HCT116 (cell line): ENCODE results near the gene OR5K4. TPM values are rescaled to one million over a fixed set of nuclear protein-coding genes. Genes with fewer than 3 reads are reported as not detected.

Experiments
- ATAC-seq: fragments of 200-7000 bp; cut with Tn5 transposase; 2 replicates; pipeline ENCODE4 v1.9.1; 2020; ENCODE audit warnings: mild to moderate bottlenecking, moderate library complexity
- BruUV-seq: library from RNA; stranded (reverse); fragments of 400-500 nt; replicated peaks from 2 replicates; lab custom pipeline; 2021; lab: Mats Ljungman, UMichigan
- CTCF ChIA-PET: fragments of 300-600 bp; sonication (Branson Sonifier 250); formaldehyde crosslinking; loops from one replicate; lab custom pipeline; 2021; ENCODE audit warnings: antibody characterized with exemption; lab: Charles Lee
- POLR2A ChIA-PET: fragments of 300-600, 350-600 bp; sonication (Branson Sonifier 250); formaldehyde crosslinking; loops from one replicate; lab custom pipeline; 2021; ENCODE audit warnings: antibody characterized with exemption; lab: Charles Lee
- RAD21 ChIA-PET, 2 experiments: fragments of 300-600 bp; sonication (Branson Sonifier 250); formaldehyde crosslinking; loops; one replicate each; lab custom pipeline; 2023; ENCODE audit warnings: low total read pairs in 2 of 2; ENCODE audit not compliant: uncharacterized antibody in 2 of 2, unreplicated experiment in 2 of 2, low non-redundant PET in 1 of 2; lab: Charles Lee
- DNase-seq: peaks from one replicate; pipeline ENCODE4 v3.0.0-alpha.2; 2010; ENCODE audit warnings: low read depth, low spot score
- H2AFZ ChIP-seq: fragments of 200-600 bp; shearing (Covaris generic), sonication (generic); 2 replicates; pipeline ENCODE4 v1.6.1; 2017; ENCODE audit warnings: low read depth, mixed run types, mixed read lengths, antibody characterized with exemption, low read length; ENCODE audit not compliant: poor library complexity, severe bottlenecking
- H3K27ac ChIP-seq: 2 replicates; pipeline ENCODE4 v1.5.1; 2012; ENCODE audit warnings: low read depth, low read length
- H3K27me3 ChIP-seq: fragments of 200-600 bp; sonication (generic); 2 replicates; pipeline ENCODE4 v1.6.1; 2016; ENCODE audit warnings: mixed run types, low read length, mixed read lengths; ENCODE audit not compliant: insufficient read depth
- H3K36me3 ChIP-seq, 2 experiments: fragments of 200-500 bp in 1 of 2; fragments of 200-600 bp in 1 of 2; sonication (Bioruptor generic) in 1 of 2; sonication (generic) in 1 of 2; 2 replicates each; pipeline versions ENCODE4 v1.5.1 to v1.6.1; 2014 to 2016; ENCODE audit warnings: low read length in 2 of 2, inconsistent platforms in 1 of 2, mixed read lengths in 1 of 2, mixed run types in 1 of 2; ENCODE audit not compliant: insufficient read depth in 2 of 2, control insufficient read depth in 1 of 2
- H3K4me1 ChIP-seq, 2 experiments: fragments of 200-600 bp in 1 of 2; sonication (generic) in 1 of 2; 2 replicates each; pipeline versions ENCODE4 v1.5.1 to v1.6.1; 2012 to 2017; ENCODE audit warnings: low read length in 2 of 2, inconsistent platforms in 1 of 2, mild to moderate bottlenecking in 1 of 2, mixed read lengths in 1 of 2, mixed run types in 1 of 2, moderate library complexity in 1 of 2; ENCODE audit not compliant: insufficient read depth in 2 of 2, control insufficient read depth in 1 of 2
- H3K4me2 ChIP-seq: fragments of 200-600 bp; sonication (generic); 2 replicates; pipeline ENCODE4 v1.6.1; 2017; ENCODE audit warnings: mixed run types, low read length, mixed read lengths
- H3K4me3 ChIP-seq, 2 experiments: fragments of 200-600 bp in 1 of 2; sonication (generic) in 1 of 2; replicated peaks in 1 of 2; 2 replicates each; pipeline ENCODE4 v1.5.1; 2011 to 2016; ENCODE audit warnings: low read length in 2 of 2, control low read depth in 1 of 2, low read depth in 1 of 2, mild to moderate bottlenecking in 1 of 2, mixed read lengths in 1 of 2, mixed run types in 1 of 2
- H3K79me2 ChIP-seq: fragments of 200-600 bp; sonication (generic); 2 replicates; pipeline ENCODE4 v1.6.1; 2017; ENCODE audit warnings: mild to moderate bottlenecking, mixed run types, low read length, moderate library complexity, mixed read lengths; ENCODE audit not compliant: insufficient read depth
- H3K9ac ChIP-seq: fragments of 200-600 bp; sonication (generic); 2 replicates; pipeline ENCODE4 v1.6.1; 2016; ENCODE audit warnings: low read length, mixed read lengths
- H3K9me2 ChIP-seq: fragments of 200-600 bp; sonication (generic), shearing (Covaris generic); 2 replicates; pipeline ENCODE4 v1.6.1; 2017; ENCODE audit warnings: mixed run types, mild to moderate bottlenecking, moderate library complexity; ENCODE audit not compliant: insufficient read depth
- H3K9me3 ChIP-seq, 2 experiments: fragments of 200-500 bp in 1 of 2; fragments of 200-600 bp in 1 of 2; sonication (Bioruptor generic) in 1 of 2; sonication (generic) in 1 of 2; 2 replicates each; pipeline ENCODE4 v1.6.1; 2014 to 2017; ENCODE audit warnings: low read length in 2 of 2, mixed read lengths in 2 of 2, inconsistent platforms in 1 of 2, low read depth in 1 of 2, mild to moderate bottlenecking in 1 of 2, mixed run types in 1 of 2, moderate library complexity in 1 of 2; ENCODE audit not compliant: control insufficient read depth in 1 of 2, insufficient read depth in 1 of 2
- H4K20me1 ChIP-seq: fragments of 200-600 bp; sonication (generic), shearing (Covaris generic); 2 replicates; pipeline ENCODE4 v1.6.1; 2017; ENCODE audit warnings: mixed run types, mild to moderate bottlenecking, moderate library complexity; ENCODE audit not compliant: insufficient read depth
- EGR1 ChIP-seq: IDR thresholded peaks from 2 replicates; pipeline ENCODE4 v1.6.1; 2012; ENCODE audit warnings: low read depth
- EZH2 ChIP-seq: fragments of 200-600 bp; sonication (generic); IDR thresholded peaks from 2 replicates; pipeline ENCODE4 v1.6.1; 2017; ENCODE audit warnings: antibody characterized with exemption, mixed run types
- FOSL1 ChIP-seq: IDR thresholded peaks from 2 replicates; pipeline ENCODE4 v1.6.1; 2012; ENCODE audit warnings: low read depth
- JUND ChIP-seq: IDR thresholded peaks from 2 replicates; pipeline ENCODE4 v1.6.1; 2012
- RAD21 ChIP-seq: IDR thresholded peaks from 2 replicates; pipeline ENCODE4 v1.6.1; 2012; ENCODE audit warnings: low read depth, mild to moderate bottlenecking
- YY1 ChIP-seq: IDR thresholded peaks from 2 replicates; pipeline ENCODE4 v1.6.1; 2011; ENCODE audit warnings: low read length, low read depth, moderate library complexity, mild to moderate bottlenecking; ENCODE audit not compliant: insufficient replicate concordance; ENCODE audit errors: extremely low read depth
- ZNF274 ChIP-seq: fragments of 200-500 bp; sonication (Bioruptor generic); IDR thresholded peaks from 2 replicates; pipeline ENCODE4 v1.6.1; 2014; ENCODE audit warnings: mild to moderate bottlenecking, low read depth, low read length, inconsistent platforms
- intact Hi-C: fragments of 100-400 bp; cut with micrococcal nuclease; formaldehyde crosslinking; loops from 2 replicates; pipeline ENCODE4 v1.10.0; 2022
- total RNA-seq: library from RNA; stranded (reverse); gene quantifications from one replicate; pipeline ENCODE4 v1.2.1, GENCODE V29; 2021; ENCODE audit not compliant: unreplicated experiment
- TF ChIP-seq, protein P1 (sequence below), 3 experiments: fragments of 200-600 bp in 1 of 3; sonication (generic) in 1 of 3; IDR thresholded peaks in 2 of 3; conservative IDR thresholded peaks in 1 of 3; 2 replicates each; pipeline ENCODE4 v1.5.1; 2012 to 2017; ENCODE audit warnings: low read depth in 2 of 3, low read length in 2 of 3, antibody characterized with exemption in 1 of 3, borderline replicate concordance in 1 of 3, control low read depth in 1 of 3, mild to moderate bottlenecking in 1 of 3, mixed read lengths in 1 of 3, mixed run types in 1 of 3, moderate library complexity in 1 of 3; ENCODE audit not compliant: insufficient read depth in 1 of 3
- TF ChIP-seq, protein P2 (sequence below): IDR thresholded peaks from 2 replicates; pipeline ENCODE4 v1.6.1; 2011; ENCODE audit warnings: mild to moderate bottlenecking, low read length, moderate library complexity; ENCODE audit not compliant: insufficient replicate concordance; ENCODE audit errors: extremely low read depth

Gene OR5K4
- total RNA-seq, 1 experiment from 2014 or later, result not detected

DNA sequence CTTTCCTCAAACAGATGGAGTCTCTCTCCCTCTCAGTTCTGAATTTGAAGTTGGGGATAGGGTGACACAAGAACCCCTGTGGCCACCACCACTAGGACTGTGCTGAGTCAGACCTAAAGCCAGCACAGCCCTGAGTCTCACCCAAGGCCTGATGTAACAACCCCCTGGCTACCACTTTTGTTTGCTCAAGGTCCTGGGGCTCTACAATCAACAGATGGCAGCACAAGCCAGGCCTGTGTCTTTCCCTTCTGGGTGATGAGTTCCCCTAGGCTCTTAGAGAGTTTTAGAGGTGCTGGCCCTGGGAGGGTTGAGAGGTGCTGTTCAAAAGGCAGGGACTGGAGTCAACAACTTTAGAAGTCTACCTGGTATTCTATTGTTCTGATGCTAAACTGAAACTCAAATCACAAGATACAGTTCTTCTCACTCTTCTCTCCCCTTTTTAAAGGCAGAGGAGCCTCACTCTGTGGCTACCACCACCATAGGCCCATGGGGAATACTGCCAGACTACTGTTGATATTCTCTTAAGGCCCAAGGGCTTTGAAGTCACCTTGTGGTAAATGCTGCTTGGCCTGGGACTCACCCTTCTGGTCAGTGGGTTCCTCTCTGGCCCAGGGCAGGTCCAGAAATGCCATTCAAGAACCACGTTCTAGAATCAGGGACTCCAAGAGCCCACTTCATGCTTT, 6.5 kb downstream of the OR5K4 start:
- Histone ChIP-seq H2AFZ (no peak overlapping the region), H4K20me1 (no peaks in the 10 kb centered on the region), H3K4me3 (no peak overlapping the region), H3K36me3 (no peaks in the 10 kb centered on the region), H3K27me3 (no peaks in the 10 kb centered on the region), H3K4me2 (no peak overlapping the region), H3K9me2 (no peaks in the 10 kb centered on the region; the same call in 1 of the 2 replicates), H3K27ac (no peak overlapping the region), H3K4me1 (no peaks in the 10 kb centered on the region), H3K9me3 (no peaks in the 10 kb centered on the region), H3K9ac (no peak overlapping the region), H3K79me2 (no peaks in the 10 kb centered on the region)
- POLR2A ChIA-PET, result no interaction called here
- RAD21 ChIA-PET, result no interaction called here
- BruUV-seq, result no TSS peak
- ATAC-seq (peak; percentile 87), DNase-seq (peak; percentile 21)
- CTCF ChIA-PET, result no interaction called here
- TF ChIP-seq, protein P1, sequence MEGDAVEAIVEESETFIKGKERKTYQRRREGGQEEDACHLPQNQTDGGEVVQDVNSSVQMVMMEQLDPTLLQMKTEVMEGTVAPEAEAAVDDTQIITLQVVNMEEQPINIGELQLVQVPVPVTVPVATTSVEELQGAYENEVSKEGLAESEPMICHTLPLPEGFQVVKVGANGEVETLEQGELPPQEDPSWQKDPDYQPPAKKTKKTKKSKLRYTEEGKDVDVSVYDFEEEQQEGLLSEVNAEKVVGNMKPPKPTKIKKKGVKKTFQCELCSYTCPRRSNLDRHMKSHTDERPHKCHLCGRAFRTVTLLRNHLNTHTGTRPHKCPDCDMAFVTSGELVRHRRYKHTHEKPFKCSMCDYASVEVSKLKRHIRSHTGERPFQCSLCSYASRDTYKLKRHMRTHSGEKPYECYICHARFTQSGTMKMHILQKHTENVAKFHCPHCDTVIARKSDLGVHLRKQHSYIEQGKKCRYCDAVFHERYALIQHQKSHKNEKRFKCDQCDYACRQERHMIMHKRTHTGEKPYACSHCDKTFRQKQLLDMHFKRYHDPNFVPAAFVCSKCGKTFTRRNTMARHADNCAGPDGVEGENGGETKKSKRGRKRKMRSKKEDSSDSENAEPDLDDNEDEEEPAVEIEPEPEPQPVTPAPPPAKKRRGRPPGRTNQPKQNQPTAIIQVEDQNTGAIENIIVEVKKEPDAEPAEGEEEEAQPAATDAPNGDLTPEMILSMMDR (IDR thresholded peaks at IDR 0.05 in 2 of 3, conservative IDR thresholded peaks at IDR 0.05 in 1 of 3; ENCODE audit: borderline replicate concordance in 1 of 3, insufficient read depth in 1 of 3, low read depth in 2 of 3, low read length in 2 of 3), result peak; percentile 9 to 26 (median 14); a peak in 1 of 6 replicates
- TF ChIP-seq ZNF274, result no peak
- peak; percentile 54 for TF ChIP-seq RAD21
- intact Hi-C loops, result no loop called here

GRCh38 chr3:98360681-98361080, 7.0 kb downstream of the OR5K4 start:
- ATAC-seq (no peak), DNase-seq (no peak)
- Histone ChIP-seq H3K27ac (no peak overlapping the region), H3K4me1 (no peaks in the 10 kb centered on the region), H3K27me3 (no peaks in the 10 kb centered on the region), H3K36me3 (no peaks in the 10 kb centered on the region), H4K20me1 (no peaks in the 10 kb centered on the region), H3K9me3 (no peaks in the 10 kb centered on the region), H3K9ac (no peak overlapping the region), H3K79me2 (no peaks in the 10 kb centered on the region), H2AFZ (no peak overlapping the region), H3K4me3 (no peak overlapping the region), H3K9me2 (no peaks in the 10 kb centered on the region; the same call in 1 of the 2 replicates), H3K4me2 (no peak overlapping the region)
- ChIA-PET CTCF (no interaction called here), RAD21 (no interaction called here), POLR2A (no interaction called here)
- no TSS peak for BruUV-seq
- no peak for TF ChIP-seq RAD21
- TF ChIP-seq, protein P1 (IDR thresholded peaks at IDR 0.05 in 2 of 3, conservative IDR thresholded peaks at IDR 0.05 in 1 of 3; ENCODE audit: borderline replicate concordance in 1 of 3, insufficient read depth in 1 of 3, low read depth in 2 of 3, low read length in 2 of 3), result no peak
- no peak for TF ChIP-seq JUND
- no peak for TF ChIP-seq EGR1
- TF ChIP-seq EZH2, result no peak
- no peak for TF ChIP-seq FOSL1
- TF ChIP-seq YY1, result no peak
- TF ChIP-seq, protein P2, sequence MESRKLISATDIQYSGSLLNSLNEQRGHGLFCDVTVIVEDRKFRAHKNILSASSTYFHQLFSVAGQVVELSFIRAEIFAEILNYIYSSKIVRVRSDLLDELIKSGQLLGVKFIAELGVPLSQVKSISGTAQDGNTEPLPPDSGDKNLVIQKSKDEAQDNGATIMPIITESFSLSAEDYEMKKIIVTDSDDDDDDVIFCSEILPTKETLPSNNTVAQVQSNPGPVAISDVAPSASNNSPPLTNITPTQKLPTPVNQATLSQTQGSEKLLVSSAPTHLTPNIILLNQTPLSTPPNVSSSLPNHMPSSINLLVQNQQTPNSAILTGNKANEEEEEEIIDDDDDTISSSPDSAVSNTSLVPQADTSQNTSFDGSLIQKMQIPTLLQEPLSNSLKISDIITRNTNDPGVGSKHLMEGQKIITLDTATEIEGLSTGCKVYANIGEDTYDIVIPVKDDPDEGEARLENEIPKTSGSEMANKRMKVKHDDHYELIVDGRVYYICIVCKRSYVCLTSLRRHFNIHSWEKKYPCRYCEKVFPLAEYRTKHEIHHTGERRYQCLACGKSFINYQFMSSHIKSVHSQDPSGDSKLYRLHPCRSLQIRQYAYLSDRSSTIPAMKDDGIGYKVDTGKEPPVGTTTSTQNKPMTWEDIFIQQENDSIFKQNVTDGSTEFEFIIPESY, result no peak
- intact Hi-C loops, result no loop called here
